Transverse colon (tissue), 4 donors: ENCODE results near the gene CCNB1IP1. TPM values are rescaled to one million over a fixed set of nuclear protein-coding genes. Genes with fewer than 3 reads are reported as not detected.
"Not testable (repeated sequence)": the region's sequence is repeated elsewhere in the genome, so short reads cannot be mapped to it uniquely, and the experiment has no call there.

ENCODE experiments used
- DNase-seq: peaks from one replicate; pipeline ENCODE4 v3.0.0-alpha.2; 2019
- H3K27ac ChIP-seq, 4 donors: fragments of 200-600 bp; sonication (generic); 2 replicates each; pipeline ENCODE4 v1.5.1; 2016 to 2018; ENCODE audit warnings: inconsistent platforms in 4 of 4
- H3K27me3 ChIP-seq: fragments of 200-600 bp; sonication (generic); 2 replicates; pipeline ENCODE4 v1.5.1; 2017; ENCODE audit warnings: inconsistent platforms
- H3K36me3 ChIP-seq, 4 donors: fragments of 200-600 bp; sonication (generic); 2 replicates each; pipeline ENCODE4 v1.5.1; 2017 to 2019; ENCODE audit warnings: inconsistent platforms in 4 of 4
- H3K4me1 ChIP-seq, 4 donors: fragments of 200-600 bp; sonication (generic); 2 replicates each; pipeline ENCODE4 v1.5.1; 2017 to 2020; ENCODE audit warnings: inconsistent platforms in 4 of 4
- H3K4me3 ChIP-seq, 4 donors: fragments of 200-600 bp; sonication (generic); 1 replicate in 1 of 4; 2 replicates in 3 of 4; pipeline versions ENCODE4 v1.5.1 to v1.6.1; 2017 to 2019; ENCODE audit warnings: inconsistent platforms in 4 of 4
- H3K9me3 ChIP-seq, 2 donors: fragments of 200-600 bp; sonication (generic); 2 replicates each; pipeline ENCODE4 v1.5.1; 2017 to 2019; ENCODE audit warnings: inconsistent platforms in 2 of 2
- EP300 ChIP-seq: sonication (generic); formaldehyde crosslinking; IDR thresholded peaks from one replicate; pipeline ENCODE4 v1.6.1; 2017; ENCODE audit warnings: antibody characterized with exemption, low read depth
- POLR2A ChIP-seq: fragments of 450-650 bp; IDR thresholded peaks from one replicate; pipeline ENCODE4 v1.6.1; 2016; ENCODE audit warnings: antibody characterized with exemption, mild to moderate bottlenecking, moderate library complexity
- POLR2AphosphoS5 ChIP-seq, 3 donors: sonication (generic); formaldehyde crosslinking; IDR thresholded peaks; one replicate each; pipeline ENCODE4 v1.6.1; 2016; ENCODE audit warnings: antibody characterized with exemption in 3 of 3
- WGBS, 2 donors: methylation state at CpG; one replicate each; pipeline ENCODE4 v1.1.5; 2018; ENCODE audit warnings: low coverage in 1 of 2; 5-methylcytosine and 5-hydroxymethylcytosine counted together
- in situ Hi-C, 4 donors: fragments of 200-750 bp; cut with MboI; loops; one replicate each; pipeline versions ENCODE4 v1.15.0 to v1.15.1; 2017; ENCODE audit warnings: low sequenced_read_pairs in 3 of 4, low pct_ligation_motif_present in 1 of 4, low pct_unique_long_range_greater_than_20kb in 1 of 4
- intact Hi-C: fragments of 100-400 bp; cut with DNase I; formaldehyde crosslinking; loops from one replicate; pipeline ENCODE4 v1.15.1; 2023; ENCODE audit warnings: low total_unique reads
- total RNA-seq, 4 donors: library from RNA; depleted of rRNA; stranded (reverse); fragments of >200 nt; gene quantifications; one replicate each; pipeline ENCODE4 v1.1.0, GENCODE V29; 2016
- TF ChIP-seq, protein P1 (sequence below), 5 experiments: fragments of 200-600 bp in 3 of 5; fragments of 450-650 bp in 2 of 5; sonication (generic) in 3 of 5; IDR thresholded peaks; 1 replicate in 2 of 5; 2 replicates in 3 of 5; pipeline ENCODE4 v1.5.1; 2016 to 2017; ENCODE audit warnings: antibody characterized with exemption in 5 of 5, inconsistent platforms in 3 of 5, mild to moderate bottlenecking in 2 of 5, moderate library complexity in 1 of 5

The CCNB1IP1 gene
- total RNA-seq, 4 donors from 2014 or later, result 11.9 to 38.3 (median 23.9) TPM

DNA sequence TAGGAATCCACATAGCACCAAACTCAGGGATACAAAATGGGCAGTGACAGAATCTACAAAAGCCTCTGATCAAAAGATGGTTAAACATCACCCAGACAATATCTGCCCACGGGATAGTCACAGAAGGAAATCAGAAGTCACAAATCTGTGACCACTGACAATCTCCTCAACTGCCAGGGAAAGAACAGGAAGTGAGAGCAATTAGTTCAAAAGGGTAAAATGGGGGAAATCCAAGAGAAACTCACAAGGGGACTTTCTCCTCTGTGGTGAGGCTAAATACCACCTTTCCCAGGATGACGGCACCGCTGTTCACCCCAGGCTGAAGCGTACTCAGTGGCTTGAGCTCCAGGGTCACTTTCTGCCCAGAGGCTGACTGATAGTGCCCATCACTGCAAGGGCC lies 38.0 kb downstream of the CCNB1IP1 start:
- intact Hi-C loops (no loop called here), in situ Hi-C loops (no loop called here)
- peaks cover 0 to 84% (median 32%) of the 10 kb centered on the region in 4 donors for H3K36me3 ChIP-seq
- H3K4me1 ChIP-seq, result no peaks in the 10 kb centered on the region
- H3K27ac ChIP-seq, result no peak overlapping the region
- TF ChIP-seq EP300 (no peak), POLR2AphosphoS5 (IDR thresholded peaks at IDR 0.05) (no peak), POLR2A (no peak)
- TF ChIP-seq, protein P1, sequence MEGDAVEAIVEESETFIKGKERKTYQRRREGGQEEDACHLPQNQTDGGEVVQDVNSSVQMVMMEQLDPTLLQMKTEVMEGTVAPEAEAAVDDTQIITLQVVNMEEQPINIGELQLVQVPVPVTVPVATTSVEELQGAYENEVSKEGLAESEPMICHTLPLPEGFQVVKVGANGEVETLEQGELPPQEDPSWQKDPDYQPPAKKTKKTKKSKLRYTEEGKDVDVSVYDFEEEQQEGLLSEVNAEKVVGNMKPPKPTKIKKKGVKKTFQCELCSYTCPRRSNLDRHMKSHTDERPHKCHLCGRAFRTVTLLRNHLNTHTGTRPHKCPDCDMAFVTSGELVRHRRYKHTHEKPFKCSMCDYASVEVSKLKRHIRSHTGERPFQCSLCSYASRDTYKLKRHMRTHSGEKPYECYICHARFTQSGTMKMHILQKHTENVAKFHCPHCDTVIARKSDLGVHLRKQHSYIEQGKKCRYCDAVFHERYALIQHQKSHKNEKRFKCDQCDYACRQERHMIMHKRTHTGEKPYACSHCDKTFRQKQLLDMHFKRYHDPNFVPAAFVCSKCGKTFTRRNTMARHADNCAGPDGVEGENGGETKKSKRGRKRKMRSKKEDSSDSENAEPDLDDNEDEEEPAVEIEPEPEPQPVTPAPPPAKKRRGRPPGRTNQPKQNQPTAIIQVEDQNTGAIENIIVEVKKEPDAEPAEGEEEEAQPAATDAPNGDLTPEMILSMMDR (IDR thresholded peaks at IDR 0.05), result no peak
- DNase-seq, result no peak
- no peaks in the 10 kb centered on the region for H3K9me3 ChIP-seq
- H3K4me3 ChIP-seq, result no peak overlapping the region
- WGBS, 2 donors, result 70 to 73% methylated on average over 3 to 4 of the region's 4 CpGs
- no peaks in the 10 kb centered on the region for H3K27me3 ChIP-seq

DNA sequence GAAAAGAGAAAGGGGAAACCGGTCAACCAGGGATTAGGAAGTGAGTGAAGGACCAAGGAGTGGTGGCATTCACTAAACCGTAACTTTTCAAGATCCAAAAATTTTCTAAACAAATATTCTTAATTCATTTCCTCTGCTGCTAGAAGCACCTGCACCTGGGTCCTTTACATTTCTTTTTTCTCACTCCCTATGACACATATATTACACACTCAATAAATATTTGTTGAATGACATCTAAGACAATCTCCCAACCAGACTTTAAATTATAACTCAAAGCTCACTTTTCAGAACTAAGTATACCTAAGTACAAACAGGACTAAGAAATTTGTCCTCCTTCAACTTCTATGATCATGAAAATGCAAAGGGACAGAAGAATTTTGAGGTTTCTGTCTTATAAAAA lies 38.4 kb downstream of the CCNB1IP1 start:
- H3K4me3 ChIP-seq, result no peak overlapping the region
- H3K36me3 ChIP-seq, result peaks cover 0 to 86% (median 32%) of the 10 kb centered on the region in 4 donors
- no peaks in the 10 kb centered on the region for H3K9me3 ChIP-seq
- no peaks in the 10 kb centered on the region for H3K27me3 ChIP-seq
- 89 to 95% methylated on average over 2 of the region's 2 CpGs for WGBS, 2 donors
- no peaks in the 10 kb centered on the region for H3K4me1 ChIP-seq
- DNase-seq, result no peak
- no peak for TF ChIP-seq POLR2AphosphoS5 (IDR thresholded peaks at IDR 0.05)
- in situ Hi-C loops, result no loop called here
- intact Hi-C loops, result no loop called here
- no peak overlapping the region for H3K27ac ChIP-seq

DNA sequence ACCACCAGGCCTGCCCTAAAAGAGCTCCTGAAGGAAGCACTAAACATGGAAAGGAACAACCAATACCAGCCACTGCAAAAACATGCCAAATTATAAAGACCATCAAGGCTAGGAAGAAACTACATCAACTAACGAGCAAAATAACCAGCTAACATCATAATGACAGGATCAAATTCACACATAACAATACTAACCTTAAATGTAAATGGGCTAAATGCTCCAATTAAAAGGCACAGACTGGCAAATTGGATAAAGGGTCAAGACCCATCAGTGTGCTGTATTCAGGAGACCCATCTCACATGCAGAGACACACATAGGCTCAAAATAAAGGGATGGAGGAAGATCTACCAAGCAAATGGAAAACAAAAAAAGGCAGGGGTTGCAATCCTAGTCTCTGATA lies 51.1 kb downstream of the CCNB1IP1 start:
- H3K4me1 ChIP-seq, H3K9me3 ChIP-seq, in situ Hi-C loops, H3K36me3 ChIP-seq, H3K27me3 ChIP-seq, DNase-seq, intact Hi-C loops, H3K27ac ChIP-seq, H3K4me3 ChIP-seq: not testable (repeated sequence)
- 95% methylated on average over 1 of the region's 1 CpG; no CpG with 5 or more reads in 1 of the 2 donors for WGBS, 2 donors

DNA sequence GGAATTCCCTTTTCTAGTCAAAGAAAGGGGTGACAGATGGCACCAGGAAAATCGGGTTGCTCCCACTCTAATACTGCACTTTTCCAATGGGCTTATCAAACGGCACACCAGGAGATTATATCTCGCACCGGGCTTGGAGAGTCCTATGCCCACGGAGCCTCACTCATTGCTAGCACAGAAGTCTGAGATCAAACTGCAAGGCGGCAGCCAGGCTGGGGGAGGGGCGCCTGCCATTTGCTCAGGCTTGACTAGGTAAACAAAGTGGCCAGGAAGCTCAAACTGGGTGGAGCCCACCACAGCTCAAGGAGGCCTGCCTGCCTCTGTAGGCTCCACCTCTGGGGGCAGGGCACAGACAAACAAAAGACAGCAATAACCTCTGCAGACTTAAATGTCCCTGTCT lies 52.8 kb downstream of the CCNB1IP1 start:
- H3K36me3 ChIP-seq, H3K4me3 ChIP-seq, intact Hi-C loops, H3K9me3 ChIP-seq, in situ Hi-C loops, H3K4me1 ChIP-seq, H3K27ac ChIP-seq, DNase-seq, H3K27me3 ChIP-seq: not testable (repeated sequence)
- WGBS, 2 donors, result 87 to 100% methylated on average over 4 to 7 of the region's 7 CpGs

DNA sequence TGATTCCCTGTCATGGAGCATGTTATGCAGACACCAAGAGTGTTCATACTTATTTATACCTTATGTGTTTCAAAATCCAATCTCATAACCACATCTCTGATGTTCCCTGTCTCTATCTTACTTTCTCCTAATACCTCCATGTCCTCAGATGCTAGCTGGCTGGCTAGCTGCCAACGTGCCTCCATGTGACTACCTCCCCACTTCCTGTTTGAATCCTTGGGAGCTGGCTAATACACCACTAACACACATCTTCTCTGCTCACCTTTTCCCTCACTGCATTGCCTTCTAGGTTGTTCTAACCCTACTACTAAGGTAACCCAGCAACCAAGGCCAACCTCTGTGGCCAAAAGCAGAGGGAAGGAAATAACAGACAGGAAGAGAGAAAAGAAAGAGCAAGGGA lies 54.7 kb downstream of the CCNB1IP1 start:
- TF ChIP-seq POLR2AphosphoS5 (IDR thresholded peaks at IDR 0.05) (no peak), POLR2A (no peak), EP300 (no peak)
- TF ChIP-seq, protein P1 (IDR thresholded peaks at IDR 0.05), result no peak
- H3K27me3 ChIP-seq, result no peaks in the 10 kb centered on the region
- 33 to 61% methylated on average over 1 of the region's 1 CpG for WGBS, 2 donors
- no peak for DNase-seq
- intact Hi-C loops (no loop called here), in situ Hi-C loops (no loop called here)
- H3K27ac ChIP-seq, result no peak overlapping the region
- H3K36me3 ChIP-seq, result no peaks in the 10 kb centered on the region
- H3K9me3 ChIP-seq, result peaks cover 3 to 12% of the 10 kb centered on the region in 2 donors
- no peaks in the 10 kb centered on the region for H3K4me1 ChIP-seq
- H3K4me3 ChIP-seq, result no peak overlapping the region

DNA sequence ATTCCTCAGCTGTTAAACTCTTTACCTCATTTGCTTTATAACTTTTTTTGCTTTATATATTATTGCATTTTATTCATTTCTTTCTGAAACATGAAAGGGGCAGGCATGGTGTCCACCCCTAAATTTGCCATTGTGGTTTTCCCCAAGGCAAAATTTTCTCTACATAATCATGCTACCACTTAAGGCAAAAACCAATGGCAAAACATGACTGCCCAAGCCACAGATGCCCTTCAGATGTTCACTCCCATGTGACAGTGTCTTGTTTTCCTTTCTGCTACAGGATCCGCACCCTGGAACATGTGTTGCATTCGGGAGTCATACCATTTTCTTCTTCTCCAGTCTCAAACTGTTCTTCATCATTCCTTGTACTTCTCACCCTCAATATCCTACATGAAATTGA lies 55.7 kb downstream of the CCNB1IP1 start:
- Histone ChIP-seq H3K4me3 (no peak overlapping the region), H3K27ac (no peak overlapping the region), H3K36me3 (no peaks in the 10 kb centered on the region), H3K9me3 (peaks cover 3 to 12% of the 10 kb centered on the region in 2 donors), H3K27me3 (no peaks in the 10 kb centered on the region), H3K4me1 (no peaks in the 10 kb centered on the region)
- no peak for DNase-seq
- no peak for TF ChIP-seq POLR2A
- WGBS, 2 donors, result 68 to 100% methylated on average over 2 of the region's 2 CpGs
- intact Hi-C loops (no loop called here), in situ Hi-C loops (no loop called here)
